NCI-H128 (cell line): Measurements from ENCODE around the gene CAV3.
"Not testable (repeated sequence)": the region's sequence is repeated elsewhere in the genome, so short reads cannot be mapped to it uniquely, and the experiment has no call there.

Experiments
- DNase-seq: peaks from one replicate; lab custom pipeline; 2025; ENCODE audit not compliant: unreplicated experiment; lab: John Stamatoyannopoulos, UW

CAV3 gene

GRCh38 chr3:8733332-8734094, at the start of gene CAV3:
Gene CAV3, plus strand, starts transcription at chr3:8733802. Its CDS starts 75 bp downstream, at chr3:8733877.
- DNase-seq, result no peak

- DNase-seq, result not testable (repeated sequence)
Observed at GRCh38 chr3:8684992-8685391, 48.6 kb upstream of the CAV3 start.

DNA sequence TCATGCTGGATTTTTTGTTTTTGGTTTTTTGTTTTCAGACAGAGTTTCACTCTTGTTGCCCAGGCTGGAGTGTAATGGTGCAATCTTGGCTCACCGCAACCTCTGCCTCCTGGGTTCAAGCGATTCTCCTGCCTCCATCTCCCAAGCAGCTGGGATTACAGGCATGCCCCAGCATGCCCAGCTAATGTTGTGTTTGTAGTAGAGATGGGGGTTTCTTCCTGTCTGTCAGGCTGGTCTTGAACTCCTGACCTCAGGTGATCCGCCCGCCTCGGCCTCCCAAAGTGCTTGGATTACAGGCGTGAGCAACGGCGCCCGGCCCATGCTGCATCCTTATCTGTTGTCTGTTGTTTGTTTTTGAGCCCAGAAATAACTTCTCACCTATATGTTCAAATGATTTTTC, 42.3 kb upstream of the CAV3 start:
- DNase-seq, result not testable (repeated sequence)

- DNase-seq, result no peak
Observed at GRCh38 chr3:8702560-8702959, 31.0 kb upstream of the CAV3 start.

- DNase-seq, result no peak
Observed at GRCh38 chr3:8705575-8705974, 28.0 kb upstream of the CAV3 start.

DNA sequence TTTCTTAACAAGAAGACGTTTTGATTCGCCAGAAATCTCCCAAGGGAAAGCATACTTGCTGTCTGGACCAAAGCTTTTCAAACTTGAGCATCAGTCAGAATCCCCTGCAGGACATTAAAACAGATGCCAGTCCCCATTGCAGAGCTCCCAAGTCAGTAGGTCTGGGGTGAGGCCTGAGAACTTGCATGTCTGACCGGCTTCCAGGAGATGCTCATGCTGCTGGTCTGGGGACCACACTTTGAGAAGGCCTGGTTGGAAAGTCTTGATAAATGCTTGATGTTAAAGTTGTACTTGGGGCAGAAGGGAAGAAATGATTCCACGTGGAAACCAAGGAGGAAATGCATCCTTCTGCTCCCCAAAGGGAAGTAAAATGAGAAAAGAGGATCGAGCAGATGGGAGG, 24.3 kb upstream of the CAV3 start:
- DNase-seq, result no peak

DNA sequence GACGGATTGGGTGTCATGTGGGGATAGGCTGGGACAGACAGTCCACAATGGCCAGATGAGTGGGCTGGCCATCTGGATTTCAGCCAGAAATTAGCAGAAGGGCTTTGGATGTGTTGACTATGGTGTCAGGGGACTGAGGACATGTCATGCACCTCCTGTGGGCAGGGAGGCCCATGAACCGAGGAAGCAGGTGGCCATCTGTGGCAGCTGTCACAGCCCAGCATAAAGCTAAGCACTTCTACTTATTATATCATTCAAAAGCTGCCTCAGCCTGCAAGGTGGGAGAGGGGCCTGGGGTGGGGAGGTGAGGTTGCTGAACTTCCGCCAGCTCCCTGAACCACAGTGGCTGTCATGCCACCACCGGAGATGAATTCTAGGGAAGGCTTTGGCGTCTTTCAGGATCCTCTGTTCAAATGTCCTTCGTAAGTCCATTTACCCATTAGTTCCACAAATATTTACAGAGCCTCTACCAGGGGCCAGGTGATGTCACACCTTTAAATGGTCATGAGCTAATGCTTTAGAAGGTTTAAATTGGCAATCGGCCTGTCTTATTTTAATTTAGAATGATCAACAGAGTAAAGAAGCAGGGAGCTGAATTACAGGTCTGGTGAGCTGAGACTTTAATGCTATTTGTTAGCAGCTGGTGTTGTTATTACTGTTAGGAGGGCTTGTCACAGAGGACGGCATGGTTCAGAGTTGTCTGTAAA, 23.6 kb upstream of the CAV3 start:
- no peak for DNase-seq

DNA sequence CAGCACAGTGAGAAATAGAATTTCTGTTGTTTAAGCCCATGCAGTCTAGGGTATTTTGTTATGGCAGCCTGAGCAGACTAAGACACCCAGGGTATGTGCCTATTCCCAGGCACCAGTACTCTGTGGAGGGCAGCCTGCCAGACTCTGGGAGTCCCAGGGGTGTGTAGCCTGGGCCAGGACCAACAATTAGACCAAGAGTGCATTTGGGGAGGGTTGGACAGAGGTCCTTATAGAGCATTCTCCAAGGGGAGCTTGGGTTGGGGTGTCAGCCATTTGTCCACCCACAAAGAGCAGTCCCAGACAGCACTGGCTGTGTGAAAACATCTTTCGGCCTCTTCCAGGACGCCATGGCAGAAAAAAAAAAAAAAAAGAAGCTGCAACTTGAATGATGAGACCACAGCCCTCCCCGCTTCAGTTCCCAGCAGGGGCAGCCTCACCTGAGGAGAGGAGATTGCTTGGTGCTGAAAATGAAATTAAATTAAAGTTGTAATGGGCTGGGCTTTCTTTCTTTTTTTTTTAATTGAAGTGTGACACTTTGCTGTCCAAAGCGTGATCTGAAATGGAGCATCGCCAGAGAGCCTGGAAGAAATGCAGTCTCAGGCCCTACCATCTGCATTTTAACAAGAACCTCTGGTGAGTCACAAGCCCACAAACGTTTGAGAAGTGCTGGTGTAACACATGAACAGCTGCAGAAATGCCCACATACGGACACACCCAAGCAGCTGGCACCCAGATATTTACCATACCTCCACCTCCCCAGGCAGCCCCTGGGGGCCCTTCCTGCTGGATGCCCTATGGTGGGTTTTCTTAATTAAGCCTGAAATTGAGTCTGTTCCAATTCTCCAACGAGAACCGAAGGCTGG, 21.3 kb upstream of the CAV3 start:
- DNase-seq, result no peak

DNA sequence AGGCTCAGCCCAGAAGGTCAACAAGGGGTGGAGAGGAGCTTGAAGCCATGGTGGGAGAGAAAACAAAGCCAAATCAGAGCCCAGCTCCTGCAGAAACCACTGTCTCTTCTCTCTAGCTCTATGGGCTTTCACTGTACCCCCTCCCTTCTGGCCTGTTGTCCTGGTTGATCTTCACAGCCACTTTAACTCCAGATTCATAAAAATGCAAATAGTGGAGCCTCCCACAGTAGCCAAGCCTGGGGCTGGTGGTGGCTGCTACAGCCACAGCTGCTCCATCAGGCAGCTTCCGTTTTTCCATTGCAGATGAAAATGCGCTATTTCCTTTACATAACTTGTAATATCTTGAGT, 20.7 kb upstream of the CAV3 start:
- DNase-seq, result no peak

GRCh38 chr3:8713901-8714759, 19.5 kb upstream of the CAV3 start:
- DNase-seq, result no peak

GRCh38 chr3:8715757-8716156, 17.8 kb upstream of the CAV3 start:
- DNase-seq, result not testable (repeated sequence)

GRCh38 chr3:8722808-8723207, 10.8 kb upstream of the CAV3 start:
- no peak for DNase-seq

DNA sequence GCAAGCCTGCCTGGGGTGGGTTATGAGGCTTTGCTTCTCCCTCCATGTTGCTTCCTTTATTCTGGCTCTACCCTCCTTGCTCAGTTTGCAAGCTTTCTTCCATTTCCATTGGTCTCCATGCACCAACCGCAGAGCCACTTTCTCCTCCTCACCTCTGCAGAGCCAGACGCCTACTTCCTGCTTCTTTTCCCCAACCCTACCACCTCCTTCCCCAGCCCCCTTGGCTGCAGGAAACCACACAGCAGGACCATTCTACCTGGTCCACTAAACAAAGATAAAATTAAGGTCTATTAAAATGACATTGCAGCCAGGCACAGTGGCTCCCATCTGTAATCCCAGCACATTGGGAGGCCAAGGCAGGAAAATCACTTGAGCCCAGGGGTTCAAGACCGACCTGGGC, 10.0 kb upstream of the CAV3 start:
- no peak for DNase-seq

DNA sequence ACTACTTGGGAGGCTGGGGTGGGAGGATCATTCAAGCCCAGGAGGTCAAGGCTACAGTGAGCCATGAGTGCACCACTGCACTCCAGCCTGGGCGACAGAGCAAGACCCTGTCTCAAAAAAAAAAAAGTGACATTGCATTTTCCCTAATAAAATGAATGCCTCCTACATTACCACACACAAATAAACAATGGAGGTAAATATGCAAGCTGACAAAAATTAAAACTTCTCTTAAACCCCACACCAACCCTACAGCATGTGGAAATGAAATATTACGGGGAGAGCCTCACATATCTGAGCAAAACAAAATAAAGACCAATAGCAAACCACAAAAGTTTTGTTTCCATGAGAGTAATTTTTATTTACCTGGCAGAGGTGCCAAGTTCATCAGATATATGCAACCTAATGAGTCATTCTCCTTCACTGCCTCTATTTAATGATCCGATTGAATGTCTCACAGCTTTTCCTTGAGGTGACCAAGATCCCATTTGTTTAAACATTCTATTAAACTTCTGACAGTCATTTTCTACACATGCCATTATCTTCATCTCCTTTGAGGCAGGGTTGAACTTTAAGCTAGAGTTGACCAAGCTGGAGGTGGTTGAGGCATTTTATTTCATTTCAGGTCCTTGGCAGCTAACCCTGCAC, 9.4 kb upstream of the CAV3 start:
- DNase-seq, result no peak

DNA sequence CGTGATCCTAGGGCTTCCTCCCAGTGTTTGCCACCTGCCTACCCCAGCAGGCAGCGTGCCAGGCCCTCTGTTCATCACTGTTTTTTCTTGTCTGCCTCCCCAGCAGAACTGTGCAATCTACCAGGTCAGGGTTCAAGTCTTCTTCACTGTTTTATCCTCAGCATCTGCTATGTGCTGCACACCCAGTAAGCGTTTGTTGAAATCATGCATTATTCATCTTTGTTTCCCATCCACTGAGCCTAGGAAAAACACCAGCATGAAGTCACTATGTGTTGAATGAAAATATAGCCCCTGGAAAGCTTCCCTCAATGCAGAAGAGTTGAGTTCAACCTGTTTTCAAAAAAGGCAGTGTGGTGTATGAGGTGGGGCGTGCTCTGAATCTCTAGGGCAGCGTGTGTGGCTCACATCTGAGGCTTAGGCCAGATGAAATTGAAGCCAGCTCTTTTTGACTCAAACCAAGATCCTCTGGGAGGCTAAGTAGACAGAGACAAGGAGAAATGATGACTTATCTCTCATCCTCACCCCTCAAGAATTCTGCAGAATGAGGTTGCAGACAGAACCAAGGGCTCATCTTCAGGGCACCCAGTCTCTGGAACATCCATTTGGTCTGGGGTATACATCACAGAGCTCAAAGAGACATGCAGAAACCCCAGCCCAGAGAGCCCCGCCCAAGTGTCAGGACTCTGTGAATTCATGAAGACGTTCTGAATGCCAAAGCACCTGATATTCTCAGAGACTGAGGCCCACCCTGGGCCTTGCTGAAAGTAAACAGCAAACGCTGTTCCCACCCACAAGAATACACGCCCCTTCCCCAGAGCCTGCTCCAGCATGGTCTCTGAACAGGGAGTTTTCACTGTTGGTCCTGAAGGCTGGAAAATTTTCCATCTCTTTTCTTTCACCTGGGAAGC, 5.7 kb upstream of the CAV3 start:
- no peak for DNase-seq

GRCh38 chr3:8729479-8729878, 4.1 kb upstream of the CAV3 start:
- DNase-seq, result no peak

DNA sequence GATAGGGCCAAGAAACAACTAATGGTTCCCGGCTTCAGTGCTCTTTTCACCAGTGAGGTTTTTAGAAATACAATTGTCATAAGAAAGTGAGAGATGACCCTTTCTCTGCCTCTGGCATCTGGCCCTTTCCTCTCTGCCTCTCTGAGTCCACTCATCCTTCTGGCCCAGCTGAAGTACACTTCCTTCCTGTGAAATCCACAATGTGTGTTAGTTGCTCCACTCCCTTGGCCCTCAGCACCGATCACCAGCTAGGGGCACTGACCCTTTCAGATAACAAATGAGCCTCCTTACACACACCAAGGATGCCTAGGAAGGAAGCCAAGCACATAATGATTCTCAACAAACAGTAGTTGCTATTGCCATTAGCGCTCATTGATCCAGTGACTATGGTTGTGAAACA, 2.9 kb upstream of the CAV3 start:
- DNase-seq, result no peak

DNA sequence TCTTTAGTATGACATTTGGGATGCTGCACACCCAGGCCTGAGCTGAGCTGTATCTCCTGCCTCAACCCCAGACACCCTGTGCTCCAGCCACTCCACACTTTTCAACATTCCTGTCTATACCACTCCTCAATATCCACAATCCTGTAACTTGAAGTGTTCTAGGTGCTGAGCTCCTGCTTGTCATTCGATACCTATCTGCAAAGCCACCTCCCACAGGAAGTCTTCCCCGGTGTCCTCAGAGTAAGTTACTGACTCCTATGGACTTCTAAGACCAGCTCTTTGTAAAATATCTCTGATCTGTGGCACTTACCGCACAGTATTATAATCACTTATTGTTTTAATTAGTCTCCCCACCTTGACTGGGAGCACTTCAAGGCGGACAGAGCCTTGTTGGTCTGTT, 1.2 kb upstream of the CAV3 start:
- DNase-seq, result no peak

GRCh38 chr3:8734137-8734878, 706 bp downstream of the CAV3 start:
- no peak for DNase-seq
